PC-3 (cell line): ENCODE data around the gene DMRT1. TPM values are rescaled to one million over a fixed set of nuclear protein-coding genes. Genes with fewer than 3 reads are reported as not detected.

ENCODE experiments used
- ATAC-seq: fragments of 200-7000 bp; cut with Tn5 transposase; 2 replicates; pipeline ENCODE4 v1.9.1; 2020; ENCODE audit warnings: mild to moderate bottlenecking, moderate library complexity
- BruUV-seq: library from RNA; stranded (reverse); fragments of 400-500 nt; replicated peaks from 2 replicates; lab custom pipeline; 2021; lab: Mats Ljungman, UMichigan
- CTCF ChIA-PET: fragments of 300-600 bp; sonication (Branson Sonifier 250); formaldehyde crosslinking; loops from one replicate; lab custom pipeline; 2022; ENCODE audit warnings: antibody characterized with exemption; lab: Charles Lee
- POLR2A ChIA-PET: fragments of 300-600 bp; sonication (Branson Sonifier 250); formaldehyde crosslinking; loops from one replicate; lab custom pipeline; 2022; ENCODE audit warnings: antibody characterized with exemption; ENCODE audit not compliant: unreplicated experiment; lab: Charles Lee
- DNase-seq: peaks from one replicate; pipeline ENCODE4 v3.0.0-alpha.2; 2015
- H2AFZ ChIP-seq: fragments of 300-600 bp; sonication (generic); 2 replicates; pipeline ENCODE4 v1.6.0; 2016; ENCODE audit warnings: antibody characterized with exemption, low read length
- H3F3A ChIP-seq: fragments of 300-600 bp; sonication (generic); one replicate; pipeline ENCODE4 v1.6.0; 2017; ENCODE audit warnings: antibody characterized with exemption, low read length, control low read depth, mild to moderate bottlenecking; ENCODE audit not compliant: unreplicated experiment
- H3K27ac ChIP-seq: fragments of 300-600 bp; sonication (generic); 2 replicates; pipeline ENCODE4 v1.5.1; 2016; ENCODE audit warnings: mild to moderate bottlenecking, low read length
- H3K27me3 ChIP-seq: fragments of 300-600 bp; sonication (generic); 2 replicates; pipeline ENCODE4 v1.6.1; 2016; ENCODE audit warnings: low read length, mixed read lengths
- H3K36me3 ChIP-seq: fragments of 300-600 bp; sonication (generic); 2 replicates; pipeline ENCODE4 v1.6.1; 2016; ENCODE audit warnings: low read depth, mixed run types, low read length, mixed read lengths
- H3K4me1 ChIP-seq: fragments of 300-600 bp; sonication (generic); 2 replicates; pipeline ENCODE4 v1.5.1; 2016; ENCODE audit warnings: low read length; ENCODE audit not compliant: insufficient read depth
- H3K4me2 ChIP-seq: fragments of 300-600 bp; sonication (generic); 2 replicates; pipeline ENCODE4 v1.6.0; 2016; ENCODE audit warnings: low read length
- H3K4me3 ChIP-seq: fragments of 300-600 bp; sonication (generic); 2 replicates; pipeline ENCODE4 v1.5.1; 2016; ENCODE audit warnings: mild to moderate bottlenecking, low read length, mixed read lengths
- H3K79me2 ChIP-seq: fragments of 300-600 bp; sonication (generic); 2 replicates; pipeline ENCODE4 v1.6.1; 2017; ENCODE audit warnings: low read length, mixed read lengths
- H3K9ac ChIP-seq: fragments of 300-600 bp; sonication (generic); 2 replicates; pipeline ENCODE4 v1.6.0; 2016; ENCODE audit warnings: mild to moderate bottlenecking, low read length
- H3K9me2 ChIP-seq: fragments of 300-600 bp; sonication (generic); replicated peaks from 2 replicates; pipeline ENCODE4 v1.6.1; 2016; ENCODE audit warnings: mixed run types, low read length, mixed read lengths
- H3K9me3 ChIP-seq: fragments of 300-600 bp; sonication (generic); 2 replicates; pipeline ENCODE4 v1.6.1; 2016; ENCODE audit warnings: low read length, mixed read lengths
- H4K20me1 ChIP-seq: fragments of 300-600 bp; sonication (generic); 2 replicates; pipeline ENCODE4 v1.6.1; 2016; ENCODE audit warnings: low read length, mixed read lengths
- CTCF ChIP-seq: fragments of 300-600 bp; sonication (generic); conservative IDR thresholded peaks from 2 replicates; pipeline ENCODE4 v1.5.1; 2017; ENCODE audit warnings: antibody characterized with exemption, low read depth, mild to moderate bottlenecking, low read length
- EZH2 ChIP-seq: fragments of 300-600 bp; sonication (generic); IDR thresholded peaks from one replicate; pipeline ENCODE4 v1.6.1; 2017; ENCODE audit warnings: antibody characterized with exemption, mild to moderate bottlenecking, low read length; ENCODE audit not compliant: unreplicated experiment
- EZH2phosphoT487 ChIP-seq: fragments of 300-600 bp; sonication (generic); IDR thresholded peaks from 2 replicates; pipeline ENCODE4 v1.6.1; 2018; ENCODE audit warnings: mild to moderate bottlenecking, antibody characterized with exemption, low read length, borderline replicate concordance
- intact Hi-C: fragments of 100-400 bp; cut with micrococcal nuclease; formaldehyde crosslinking; loops from 2 replicates; pipeline ENCODE4 v1.9.0; 2023
- total RNA-seq: library from RNA; depleted of rRNA; stranded (reverse); fragments of >200 nt; gene quantifications from 2 replicates; pipeline ENCODE4 v1.2.3, GENCODE V29; 2014

The DMRT1 gene
- total RNA-seq, 1 experiment from 2014 or later = 0.04 TPM

DNA sequence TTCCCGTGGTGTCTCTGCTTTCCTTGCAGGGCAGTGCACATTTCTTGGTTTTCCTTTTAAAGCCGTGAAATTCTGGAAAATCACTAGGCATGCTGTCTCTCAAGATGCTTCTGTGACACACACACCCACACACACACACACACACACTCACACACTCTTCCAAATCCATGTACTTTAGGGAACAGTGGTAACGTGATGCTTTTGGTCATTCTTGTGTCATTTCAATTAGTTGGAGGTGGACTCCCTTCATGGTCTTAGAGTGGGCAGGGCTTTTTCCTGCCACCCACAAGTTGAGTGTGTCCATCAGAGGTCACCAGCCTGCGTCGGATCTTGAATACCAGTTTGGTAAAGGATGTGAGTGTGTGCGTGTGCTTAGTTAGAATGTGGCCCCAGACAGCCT is 64.4 kb downstream of the DMRT1 start:
- ChIA-PET POLR2A (no interaction called here), CTCF (no interaction called here)
- Histone ChIP-seq H4K20me1 (no peaks in the 10 kb centered on the region), H3K79me2 (no peaks in the 10 kb centered on the region), H3K4me2 (no peak overlapping the region), H3K9ac (no peak overlapping the region), H3K36me3 (no peaks in the 10 kb centered on the region), H3K27ac (no peak overlapping the region), H3F3A (no peaks in the 10 kb centered on the region), H3K9me3 (no peaks in the 10 kb centered on the region), H3K9me2 (no peaks in the 10 kb centered on the region), H3K4me3 (no peak overlapping the region), H3K27me3 (peaks cover 66% of the 10 kb centered on the region), H2AFZ (no peak overlapping the region), H3K4me1 (no peaks in the 10 kb centered on the region)
- TF ChIP-seq CTCF = no peak
- TF ChIP-seq EZH2phosphoT487 = no peak
- TF ChIP-seq EZH2 = no peak
- no TSS peak for BruUV-seq
- no peak for ATAC-seq
- intact Hi-C loops = no loop called here
- no peak for DNase-seq

DNA sequence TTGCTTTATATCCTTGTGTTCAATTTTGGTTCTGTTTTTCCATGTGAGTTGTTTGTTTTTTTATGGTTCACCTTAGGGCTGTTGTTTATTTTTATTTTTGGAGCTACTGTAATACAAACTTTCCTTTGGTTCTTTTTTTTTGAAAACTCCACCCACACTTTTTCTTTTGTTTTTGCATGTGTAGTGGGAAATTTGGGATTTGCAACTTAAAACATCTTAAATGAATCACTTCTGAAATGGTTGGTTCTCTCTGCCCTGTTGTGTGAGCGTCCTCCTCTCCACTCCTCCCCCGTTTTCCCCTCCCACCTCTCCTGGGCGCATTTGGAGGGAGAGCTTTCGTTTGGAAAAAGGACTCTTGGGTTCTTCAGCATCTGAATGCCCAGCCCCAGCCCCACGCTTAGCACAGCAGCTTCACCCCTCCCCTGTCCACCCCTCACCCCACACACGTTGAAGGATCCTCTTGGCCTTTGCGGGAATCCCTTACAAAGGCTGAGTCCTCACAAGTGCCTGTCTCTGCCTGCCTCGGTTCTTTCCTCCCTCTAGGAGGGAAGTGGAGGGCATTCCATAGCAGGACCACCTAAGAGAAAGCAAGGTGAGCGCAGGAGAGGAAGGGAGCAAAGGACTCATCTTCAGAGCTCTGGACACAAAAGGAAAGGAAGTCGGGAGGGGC is 67.2 kb downstream of the DMRT1 start:
- H3K79me2 ChIP-seq = no peaks in the 10 kb centered on the region
- no peaks in the 10 kb centered on the region for H3K9me2 ChIP-seq
- DNase-seq = no peak
- no peak overlapping the region for H3K4me2 ChIP-seq
- H3K4me1 ChIP-seq = no peaks in the 10 kb centered on the region
- intact Hi-C loops = no loop called here
- POLR2A ChIA-PET = no interaction called here
- no peaks in the 10 kb centered on the region for H3F3A ChIP-seq
- BruUV-seq = no TSS peak
- H4K20me1 ChIP-seq = no peaks in the 10 kb centered on the region
- H3K27me3 ChIP-seq = peaks cover 56% of the 10 kb centered on the region
- H3K4me3 ChIP-seq = no peak overlapping the region
- H3K27ac ChIP-seq = no peak overlapping the region
- CTCF ChIA-PET = no interaction called here
- no peak overlapping the region for H2AFZ ChIP-seq
- no peak for ATAC-seq
- H3K36me3 ChIP-seq = no peaks in the 10 kb centered on the region
- no peaks in the 10 kb centered on the region for H3K9me3 ChIP-seq
- H3K9ac ChIP-seq = no peak overlapping the region
- TF ChIP-seq CTCF (no peak), EZH2 (no peak), EZH2phosphoT487 (no peak)

DNA sequence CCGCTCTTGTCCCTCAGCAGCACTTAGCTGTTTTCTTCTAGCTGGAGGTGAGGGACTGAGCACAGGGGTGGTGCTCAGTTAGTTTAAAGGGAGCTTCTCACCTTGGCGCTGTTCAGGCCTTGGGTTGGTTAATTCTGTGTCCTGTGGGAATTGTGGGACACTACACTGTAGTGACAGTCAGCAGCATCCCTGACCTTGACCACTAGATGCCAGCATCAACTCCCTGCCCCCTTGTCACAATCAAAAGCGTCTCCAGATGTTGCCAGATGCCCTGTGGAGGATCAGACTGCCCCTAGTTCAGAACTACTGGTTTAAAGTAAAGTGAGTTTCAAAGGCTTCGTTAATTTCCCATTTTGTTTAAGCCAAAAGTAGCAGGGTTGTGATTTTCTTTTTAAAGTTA is 69.5 kb downstream of the DMRT1 start:
- Histone ChIP-seq H3K27ac (no peak overlapping the region), H3K9me2 (no peaks in the 10 kb centered on the region), H3K4me2 (no peak overlapping the region), H3F3A (no peaks in the 10 kb centered on the region), H3K4me3 (no peak overlapping the region), H2AFZ (no peak overlapping the region), H4K20me1 (no peaks in the 10 kb centered on the region), H3K36me3 (no peaks in the 10 kb centered on the region), H3K9me3 (no peaks in the 10 kb centered on the region), H3K4me1 (no peaks in the 10 kb centered on the region), H3K27me3 (peaks cover 36% of the 10 kb centered on the region), H3K9ac (no peak overlapping the region), H3K79me2 (no peaks in the 10 kb centered on the region)
- ATAC-seq (peak; percentile 35; the same call in 1 of the 2 replicates), DNase-seq (no peak)
- no TSS peak for BruUV-seq
- CTCF ChIA-PET = interaction anchor here (0.9 kb wide), 1 partner anchor 426 kb away, joined by 3 read pairs; no protein-coding TSS in a partner anchor
- POLR2A ChIA-PET = no interaction called here
- TF ChIP-seq EZH2 (no peak), CTCF (peak; percentile 29; the same call in 1 of the 2 replicates), EZH2phosphoT487 (no peak)
- intact Hi-C loops = no loop called here
